ENCODE data around the gene MANBA. TPM values are rescaled to one million over a fixed set of nuclear protein-coding genes. Genes with fewer than 3 reads are reported as not detected.

The MANBA gene
- total and polyA plus RNA-seq, 12 donors, result 21.5 to 84.1 (median 53.4) TPM

DNA sequence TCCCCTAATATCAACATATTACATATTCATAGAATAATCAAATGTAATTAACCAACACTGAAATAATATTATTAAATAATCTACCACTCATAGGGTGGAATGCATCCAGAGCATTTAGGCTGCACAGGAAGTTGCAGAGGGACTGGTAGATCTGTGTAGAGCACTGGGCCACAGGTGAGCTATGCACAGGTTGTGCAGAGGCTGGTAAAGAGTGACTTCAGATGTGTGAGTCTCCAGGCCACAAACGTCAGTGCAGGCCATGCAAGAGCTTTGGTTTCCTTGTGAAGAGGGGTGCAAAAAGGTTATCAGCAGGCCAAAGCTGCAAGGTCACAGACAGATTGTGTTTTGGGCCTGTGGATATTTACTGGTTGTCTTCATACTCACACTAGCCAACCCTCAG lies 25.5 kb upstream of the MANBA start:
- no peaks in the 10 kb centered on the region for H3K36me3 ChIP-seq (replicated peaks in 1 of 2)
- peaks cover 5 to 6% of the 10 kb centered on the region in 2 donors for H3K4me1 ChIP-seq (replicated peaks in 1 of 2)
- no peak overlapping the region for H3K27ac ChIP-seq
- H3K4me3 ChIP-seq, result no peak overlapping the region
- intact Hi-C loops (cut with DNase I), result no loop called here
- 27 to 47% (median 38%) methylated on average over 1 of the region's 1 CpG for WGBS, 4 donors
- H3K9me3 ChIP-seq (replicated peaks in 1 of 3), result no peaks in the 10 kb centered on the region
- TF ChIP-seq POLR2A (IDR thresholded peaks at IDR 0.05), result no peak
- TF ChIP-seq, protein P1, sequence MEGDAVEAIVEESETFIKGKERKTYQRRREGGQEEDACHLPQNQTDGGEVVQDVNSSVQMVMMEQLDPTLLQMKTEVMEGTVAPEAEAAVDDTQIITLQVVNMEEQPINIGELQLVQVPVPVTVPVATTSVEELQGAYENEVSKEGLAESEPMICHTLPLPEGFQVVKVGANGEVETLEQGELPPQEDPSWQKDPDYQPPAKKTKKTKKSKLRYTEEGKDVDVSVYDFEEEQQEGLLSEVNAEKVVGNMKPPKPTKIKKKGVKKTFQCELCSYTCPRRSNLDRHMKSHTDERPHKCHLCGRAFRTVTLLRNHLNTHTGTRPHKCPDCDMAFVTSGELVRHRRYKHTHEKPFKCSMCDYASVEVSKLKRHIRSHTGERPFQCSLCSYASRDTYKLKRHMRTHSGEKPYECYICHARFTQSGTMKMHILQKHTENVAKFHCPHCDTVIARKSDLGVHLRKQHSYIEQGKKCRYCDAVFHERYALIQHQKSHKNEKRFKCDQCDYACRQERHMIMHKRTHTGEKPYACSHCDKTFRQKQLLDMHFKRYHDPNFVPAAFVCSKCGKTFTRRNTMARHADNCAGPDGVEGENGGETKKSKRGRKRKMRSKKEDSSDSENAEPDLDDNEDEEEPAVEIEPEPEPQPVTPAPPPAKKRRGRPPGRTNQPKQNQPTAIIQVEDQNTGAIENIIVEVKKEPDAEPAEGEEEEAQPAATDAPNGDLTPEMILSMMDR (IDR thresholded peaks at IDR 0.05), result no peak
- DNase-seq, result no peak
- H3K27me3 ChIP-seq, result no peaks in the 10 kb centered on the region

DNA sequence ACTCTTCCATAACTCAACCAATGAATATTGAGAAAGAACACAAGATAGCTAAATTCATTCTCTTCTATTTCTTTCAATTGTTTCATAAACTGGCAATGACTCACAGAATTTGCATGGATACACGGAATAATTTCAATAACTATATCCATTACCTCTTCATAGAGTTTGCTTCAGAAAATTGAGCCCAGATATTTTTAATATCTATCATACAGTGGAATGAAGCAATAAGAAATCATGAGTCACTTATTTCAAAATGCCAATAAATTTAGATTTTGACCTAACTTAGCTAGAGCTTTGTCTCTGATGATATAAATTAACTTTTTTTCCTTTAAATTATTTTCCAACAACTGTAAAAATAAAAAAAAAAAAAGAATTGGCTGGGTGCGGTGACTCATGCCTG lies 22.2 kb upstream of the MANBA start:
- no peaks in the 10 kb centered on the region for H3K27me3 ChIP-seq
- peak overlapping the region in 3 of 5 donors; percentile 35 to 41 (median 38) for H3K27ac ChIP-seq
- intact Hi-C loops (cut with DNase I), result no loop called here
- H3K9me3 ChIP-seq (replicated peaks in 1 of 3), result no peaks in the 10 kb centered on the region
- TF ChIP-seq, protein P1 (IDR thresholded peaks at IDR 0.05), result no peak
- no peak for TF ChIP-seq POLR2A (IDR thresholded peaks at IDR 0.05)
- 50 to 58% (median 50%) methylated on average over 2 of the region's 2 CpGs for WGBS, 4 donors
- H3K4me3 ChIP-seq, result no peak overlapping the region
- peaks cover 5 to 6% of the 10 kb centered on the region in 2 donors for H3K4me1 ChIP-seq (replicated peaks in 1 of 2)
- no peak for DNase-seq
- no peaks in the 10 kb centered on the region for H3K36me3 ChIP-seq (replicated peaks in 1 of 2)

DNA sequence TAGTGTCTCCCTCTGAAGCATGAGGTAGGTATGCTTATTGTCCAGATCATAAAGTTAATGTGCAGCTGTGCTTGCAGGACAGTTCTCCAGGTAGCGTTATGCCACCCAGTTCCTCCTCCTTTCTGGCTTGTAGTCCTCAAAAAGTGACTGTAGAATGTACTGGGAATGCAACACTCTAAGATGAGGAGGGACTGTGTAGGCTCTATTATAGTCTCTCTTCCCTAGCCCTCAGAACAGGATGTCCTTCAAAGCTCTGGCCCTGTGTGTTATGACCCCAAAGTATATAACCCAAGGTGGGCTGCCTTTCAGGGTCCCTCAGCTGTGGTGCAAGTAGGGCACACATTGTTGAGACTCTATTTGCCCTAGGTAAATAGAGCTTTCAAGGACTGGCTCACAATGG lies 20.8 kb upstream of the MANBA start:
- no peaks in the 10 kb centered on the region for H3K36me3 ChIP-seq (replicated peaks in 1 of 2)
- H3K27me3 ChIP-seq, result no peaks in the 10 kb centered on the region
- TF ChIP-seq, protein P1 (IDR thresholded peaks at IDR 0.05), result no peak
- no peak for TF ChIP-seq POLR2A (IDR thresholded peaks at IDR 0.05)
- H3K9me3 ChIP-seq (replicated peaks in 1 of 3), result no peaks in the 10 kb centered on the region
- H3K4me1 ChIP-seq (replicated peaks in 1 of 2), result peaks cover 5 to 6% of the 10 kb centered on the region in 2 donors
- intact Hi-C loops (cut with DNase I), result no loop called here
- H3K27ac ChIP-seq, result peak overlapping the region in 1 of 5 donors; percentile 23
- H3K4me3 ChIP-seq, result no peak overlapping the region
- no peak for DNase-seq
- 75 to 93% (median 90%) methylated on average over 1 of the region's 1 CpG for WGBS, 4 donors

DNA sequence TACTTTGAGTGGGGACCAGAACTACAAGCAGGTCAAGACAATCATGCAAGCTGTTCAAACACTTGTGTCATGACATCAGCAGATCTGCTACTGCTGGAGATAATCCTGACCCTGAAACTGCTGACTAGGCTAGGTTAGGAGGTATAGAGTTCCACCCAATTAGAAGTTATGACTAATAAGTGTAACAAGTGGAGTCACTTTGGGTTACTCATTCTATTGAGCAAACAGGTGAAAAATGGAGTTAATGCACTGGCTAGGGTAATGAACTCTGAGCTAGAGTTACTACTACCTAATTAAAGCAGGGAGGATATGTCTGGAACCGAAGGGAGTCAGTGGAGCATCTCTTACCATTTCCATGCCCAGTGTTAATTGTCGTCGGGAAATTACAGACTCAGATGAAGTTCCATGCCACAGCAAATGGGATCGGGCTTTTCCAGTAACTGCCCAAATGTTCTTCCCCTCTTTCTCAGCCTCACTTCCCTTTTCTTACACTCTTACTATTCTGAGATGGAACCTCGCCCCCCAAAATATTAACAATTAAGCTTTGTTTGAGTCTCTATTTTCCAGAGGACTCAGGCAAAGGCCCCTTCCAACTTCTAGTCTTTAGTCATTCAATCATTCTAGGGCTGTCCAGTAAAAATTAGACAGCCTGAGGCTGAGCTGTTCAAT lies 19.8 kb upstream of the MANBA start:
- intact Hi-C loops (cut with DNase I), result no loop called here
- no peak overlapping the region for H3K4me3 ChIP-seq
- peaks cover 5 to 6% of the 10 kb centered on the region in 2 donors for H3K4me1 ChIP-seq (replicated peaks in 1 of 2)
- whole genome bisulfite sequencing, 4 donors, result 81 to 91% (median 86%) methylated on average over 5 of the region's 5 CpGs
- TF ChIP-seq, protein P1 (IDR thresholded peaks at IDR 0.05), result no peak
- no peak for TF ChIP-seq POLR2A (IDR thresholded peaks at IDR 0.05)
- H3K27me3 ChIP-seq, result no peaks in the 10 kb centered on the region
- H3K27ac ChIP-seq, result no peak overlapping the region
- no peaks in the 10 kb centered on the region for H3K36me3 ChIP-seq (replicated peaks in 1 of 2)
- DNase-seq, result peak in 2 of 7 donors; percentile 26 to 32
- H3K9me3 ChIP-seq (replicated peaks in 1 of 3), result no peaks in the 10 kb centered on the region

Measured in adrenal gland (tissue), 12 donors.